ENCODE results near the gene XPNPEP2. TPM values are rescaled to one million over a fixed set of nuclear protein-coding genes. Genes with fewer than 3 reads are reported as not detected.

The XPNPEP2 gene
- total and polyA plus RNA-seq, 4 donors, result 0.19 to 23.0 (median 4.9) TPM

GRCh38 chrX:129701624-129702069 lies 37.1 kb upstream of the XPNPEP2 start:
- Histone ChIP-seq H3K27me3 (ENCODE audit: control insufficient read depth in 4 of 4, insufficient read depth in 4 of 4, low read length in 3 of 4) (peaks cover 0 to 2% (median 0%) of the 10 kb centered on the region in 4 donors), H3K9me3 (ENCODE audit: control insufficient read depth in 4 of 4, low read length in 3 of 4) (no peaks in the 10 kb centered on the region), H3K27ac (ENCODE audit: low read depth in 1 of 2, low read length in 2 of 2) (no peak overlapping the region), H3K9ac (ENCODE audit: low read depth in 1 of 2, low read length in 2 of 2) (no peak overlapping the region), H3K36me3 (ENCODE audit: control insufficient read depth in 4 of 4, insufficient read depth in 3 of 4, low read depth in 1 of 4, low read length in 3 of 4) (no peaks in the 10 kb centered on the region), H3K4me3 (ENCODE audit: low read depth in 1 of 3, low read length in 3 of 3) (no peak overlapping the region), H3K4me1 (ENCODE audit: control insufficient read depth in 4 of 4, insufficient read depth in 4 of 4, low read length in 3 of 4) (no peaks in the 10 kb centered on the region)
- TF ChIP-seq CTCF (IDR thresholded peaks at IDR 0.05; ENCODE audit: low read depth, low read length, missing input control) (no peak), NR2F2 (IDR thresholded peaks at IDR 0.05) (no peak), ZBTB33 (IDR thresholded peaks at IDR 0.05) (no peak), SP1 (IDR thresholded peaks at IDR 0.05) (no peak), EGR1 (IDR thresholded peaks at IDR 0.05; ENCODE audit: low read depth in 2 of 2) (no peak), HNF4G (IDR thresholded peaks at IDR 0.05) (no peak), RXRA (IDR thresholded peaks at IDR 0.05) (no peak), YY1 (IDR thresholded peaks at IDR 0.05) (no peak), HNF4A (conservative IDR thresholded peaks at IDR 0.05) (no peak)
- 82% methylated on average over 8 of the region's 8 CpGs for WGBS
- no peak for DNase-seq (ENCODE audit: low spot score)

- H3K9ac ChIP-seq (ENCODE audit: low read depth in 1 of 2, low read length in 2 of 2), result no peak overlapping the region
- H3K4me3 ChIP-seq (ENCODE audit: low read depth in 1 of 3, low read length in 3 of 3), result no peak overlapping the region
- no peaks in the 10 kb centered on the region for H3K4me1 ChIP-seq (ENCODE audit: control insufficient read depth in 4 of 4, insufficient read depth in 4 of 4, low read length in 3 of 4)
- TF ChIP-seq RXRA (IDR thresholded peaks at IDR 0.05), result no peak
- no peak for TF ChIP-seq MAX (IDR thresholded peaks at IDR 0.05)
- no peak for TF ChIP-seq SP1 (IDR thresholded peaks at IDR 0.05)
- TF ChIP-seq HNF4G (IDR thresholded peaks at IDR 0.05), result no peak
- TF ChIP-seq JUND (IDR thresholded peaks at IDR 0.05), result no peak
- no peak for TF ChIP-seq YY1 (IDR thresholded peaks at IDR 0.05)
- no peak for TF ChIP-seq NR2F2 (IDR thresholded peaks at IDR 0.05)
- no peak for TF ChIP-seq TAF1 (conservative IDR thresholded peaks at IDR 0.05)
- TF ChIP-seq CTCF (IDR thresholded peaks at IDR 0.05; ENCODE audit: low read depth, low read length, missing input control), result no peak
- no peak for TF ChIP-seq FOXA1 (IDR thresholded peaks at IDR 0.05)
- TF ChIP-seq HNF4A (conservative IDR thresholded peaks at IDR 0.05), result no peak
- no peak for TF ChIP-seq EGR1 (IDR thresholded peaks at IDR 0.05; ENCODE audit: low read depth in 2 of 2)
- no peak for TF ChIP-seq ZBTB33 (IDR thresholded peaks at IDR 0.05)
- TF ChIP-seq REST (IDR thresholded peaks at IDR 0.05), result no peak
- H3K9me3 ChIP-seq (ENCODE audit: control insufficient read depth in 4 of 4, low read length in 3 of 4), result no peaks in the 10 kb centered on the region
- DNase-seq (ENCODE audit: low spot score), result no peak
- H3K36me3 ChIP-seq (ENCODE audit: control insufficient read depth in 4 of 4, insufficient read depth in 3 of 4, low read depth in 1 of 4, low read length in 3 of 4), result no peaks in the 10 kb centered on the region
- peaks cover 0 to 2% (median 0%) of the 10 kb centered on the region in 4 donors for H3K27me3 ChIP-seq (ENCODE audit: control insufficient read depth in 4 of 4, insufficient read depth in 4 of 4, low read length in 3 of 4)
- 92% methylated on average over 2 of the region's 2 CpGs for WGBS
- H3K27ac ChIP-seq (ENCODE audit: low read depth in 1 of 2, low read length in 2 of 2), result no peak overlapping the region
Observed at GRCh38 chrX:129704491-129704890, 34.3 kb upstream of the XPNPEP2 start.

Data from liver (tissue), 9 donors.